Measurements from ENCODE around the gene CCDC171.
"Not testable (repeated sequence)": the region's sequence is repeated elsewhere in the genome, so short reads cannot be mapped to it uniquely, and the experiment has no call there.

The CCDC171 gene

GRCh38 chr9:15522130-15522755 is 30.6 kb upstream of the CCDC171 start:
- H3K27me3 ChIP-seq (replicated peaks; ENCODE audit: control insufficient read depth, insufficient read depth, low read length, poor library complexity, severe bottlenecking), result no peaks in the 10 kb centered on the region
- no peak for DNase-seq
- no peak overlapping the region for H3K4me3 ChIP-seq (ENCODE audit: insufficient read depth, low read depth, low read length, poor library complexity, severe bottlenecking)
- no peaks in the 10 kb centered on the region for H3K9me3 ChIP-seq (ENCODE audit: control insufficient read depth, low read length)
- no peaks in the 10 kb centered on the region for H3K4me1 ChIP-seq (ENCODE audit: control insufficient read depth, insufficient read depth, low read length, poor library complexity, severe bottlenecking)
- H3K36me3 ChIP-seq (ENCODE audit: control insufficient read depth, insufficient read depth, low read length), result no peaks in the 10 kb centered on the region
- H3K27ac ChIP-seq (ENCODE audit: insufficient read depth, low read length, poor library complexity, severe bottlenecking), result no peak overlapping the region

GRCh38 chr9:15524845-15525455 is 27.9 kb upstream of the CCDC171 start:
- H3K27ac ChIP-seq (ENCODE audit: insufficient read depth, low read length, poor library complexity, severe bottlenecking), result no peak overlapping the region
- H3K9me3 ChIP-seq (ENCODE audit: control insufficient read depth, low read length), result no peaks in the 10 kb centered on the region
- no peak for DNase-seq

GRCh38 chr9:15525958-15526357 is 26.9 kb upstream of the CCDC171 start:
- Histone ChIP-seq H3K27me3 (replicated peaks; ENCODE audit: control insufficient read depth, insufficient read depth, low read length, poor library complexity, severe bottlenecking) (no peaks in the 10 kb centered on the region), H3K4me3 (ENCODE audit: insufficient read depth, low read depth, low read length, poor library complexity, severe bottlenecking) (no peak overlapping the region), H3K36me3 (ENCODE audit: control insufficient read depth, insufficient read depth, low read length) (no peaks in the 10 kb centered on the region), H3K4me1 (ENCODE audit: control insufficient read depth, insufficient read depth, low read length, poor library complexity, severe bottlenecking) (no peaks in the 10 kb centered on the region), H3K27ac (ENCODE audit: insufficient read depth, low read length, poor library complexity, severe bottlenecking) (no peak overlapping the region), H3K9me3 (ENCODE audit: control insufficient read depth, low read length) (no peaks in the 10 kb centered on the region)
- no peak for DNase-seq

More at GRCh38 chr9:15524845-15525455, 27.9 kb upstream of the CCDC171 start:
- Histone ChIP-seq H3K27me3 (replicated peaks; ENCODE audit: control insufficient read depth, insufficient read depth, low read length, poor library complexity, severe bottlenecking) (no peaks in the 10 kb centered on the region), H3K4me1 (ENCODE audit: control insufficient read depth, insufficient read depth, low read length, poor library complexity, severe bottlenecking) (no peaks in the 10 kb centered on the region), H3K4me3 (ENCODE audit: insufficient read depth, low read depth, low read length, poor library complexity, severe bottlenecking) (no peak overlapping the region), H3K36me3 (ENCODE audit: control insufficient read depth, insufficient read depth, low read length) (no peaks in the 10 kb centered on the region)

- H3K27me3 ChIP-seq (replicated peaks; ENCODE audit: control insufficient read depth, insufficient read depth, low read length, poor library complexity, severe bottlenecking); DNase-seq; H3K4me3 ChIP-seq (ENCODE audit: insufficient read depth, low read depth, low read length, poor library complexity, severe bottlenecking); H3K36me3 ChIP-seq (ENCODE audit: control insufficient read depth, insufficient read depth, low read length); H3K9me3 ChIP-seq (ENCODE audit: control insufficient read depth, low read length); H3K4me1 ChIP-seq (ENCODE audit: control insufficient read depth, insufficient read depth, low read length, poor library complexity, severe bottlenecking); H3K27ac ChIP-seq (ENCODE audit: insufficient read depth, low read length, poor library complexity, severe bottlenecking): not testable (repeated sequence)
Observed at GRCh38 chr9:15527035-15527434, 25.8 kb upstream of the CCDC171 start.

- no peak for DNase-seq
- H3K36me3 ChIP-seq (ENCODE audit: control insufficient read depth, insufficient read depth, low read length), result no peaks in the 10 kb centered on the region
- H3K4me3 ChIP-seq (ENCODE audit: insufficient read depth, low read depth, low read length, poor library complexity, severe bottlenecking), result no peak overlapping the region
- no peaks in the 10 kb centered on the region for H3K27me3 ChIP-seq (replicated peaks; ENCODE audit: control insufficient read depth, insufficient read depth, low read length, poor library complexity, severe bottlenecking)
- no peak overlapping the region for H3K27ac ChIP-seq (ENCODE audit: insufficient read depth, low read length, poor library complexity, severe bottlenecking)
- H3K4me1 ChIP-seq (ENCODE audit: control insufficient read depth, insufficient read depth, low read length, poor library complexity, severe bottlenecking), result no peaks in the 10 kb centered on the region
- H3K9me3 ChIP-seq (ENCODE audit: control insufficient read depth, low read length), result no peaks in the 10 kb centered on the region
Observed at GRCh38 chr9:15529566-15530324, 23.1 kb upstream of the CCDC171 start.

GRCh38 chr9:15531380-15531779 is 21.5 kb upstream of the CCDC171 start:
- Histone ChIP-seq H3K27ac (ENCODE audit: insufficient read depth, low read length, poor library complexity, severe bottlenecking) (no peak overlapping the region), H3K4me3 (ENCODE audit: insufficient read depth, low read depth, low read length, poor library complexity, severe bottlenecking) (no peak overlapping the region), H3K36me3 (ENCODE audit: control insufficient read depth, insufficient read depth, low read length) (no peaks in the 10 kb centered on the region), H3K4me1 (ENCODE audit: control insufficient read depth, insufficient read depth, low read length, poor library complexity, severe bottlenecking) (no peaks in the 10 kb centered on the region), H3K27me3 (replicated peaks; ENCODE audit: control insufficient read depth, insufficient read depth, low read length, poor library complexity, severe bottlenecking) (no peaks in the 10 kb centered on the region), H3K9me3 (ENCODE audit: control insufficient read depth, low read length) (no peaks in the 10 kb centered on the region)
- DNase-seq, result no peak

GRCh38 chr9:15541872-15542271 is 11.0 kb upstream of the CCDC171 start:
- H3K9me3 ChIP-seq (ENCODE audit: control insufficient read depth, low read length), result no peaks in the 10 kb centered on the region
- H3K27ac ChIP-seq (ENCODE audit: insufficient read depth, low read length, poor library complexity, severe bottlenecking), result no peak overlapping the region
- H3K4me1 ChIP-seq (ENCODE audit: control insufficient read depth, insufficient read depth, low read length, poor library complexity, severe bottlenecking), result no peaks in the 10 kb centered on the region
- H3K27me3 ChIP-seq (replicated peaks; ENCODE audit: control insufficient read depth, insufficient read depth, low read length, poor library complexity, severe bottlenecking), result no peaks in the 10 kb centered on the region
- DNase-seq, result no peak
- no peak overlapping the region for H3K4me3 ChIP-seq (ENCODE audit: insufficient read depth, low read depth, low read length, poor library complexity, severe bottlenecking)
- no peaks in the 10 kb centered on the region for H3K36me3 ChIP-seq (ENCODE audit: control insufficient read depth, insufficient read depth, low read length)

GRCh38 chr9:15542624-15543023 is 10.2 kb upstream of the CCDC171 start:
- Histone ChIP-seq H3K36me3 (ENCODE audit: control insufficient read depth, insufficient read depth, low read length) (no peaks in the 10 kb centered on the region), H3K27ac (ENCODE audit: insufficient read depth, low read length, poor library complexity, severe bottlenecking) (no peak overlapping the region), H3K4me1 (ENCODE audit: control insufficient read depth, insufficient read depth, low read length, poor library complexity, severe bottlenecking) (no peaks in the 10 kb centered on the region), H3K4me3 (ENCODE audit: insufficient read depth, low read depth, low read length, poor library complexity, severe bottlenecking) (no peak overlapping the region), H3K9me3 (ENCODE audit: control insufficient read depth, low read length) (no peaks in the 10 kb centered on the region), H3K27me3 (replicated peaks; ENCODE audit: control insufficient read depth, insufficient read depth, low read length, poor library complexity, severe bottlenecking) (no peaks in the 10 kb centered on the region)
- no peak for DNase-seq

GRCh38 chr9:15543047-15543813 is 9.6 kb upstream of the CCDC171 start:
- DNase-seq, result no peak
- Histone ChIP-seq H3K4me1 (ENCODE audit: control insufficient read depth, insufficient read depth, low read length, poor library complexity, severe bottlenecking) (no peaks in the 10 kb centered on the region), H3K27ac (ENCODE audit: insufficient read depth, low read length, poor library complexity, severe bottlenecking) (no peak overlapping the region), H3K4me3 (ENCODE audit: insufficient read depth, low read depth, low read length, poor library complexity, severe bottlenecking) (no peak overlapping the region), H3K36me3 (ENCODE audit: control insufficient read depth, insufficient read depth, low read length) (no peaks in the 10 kb centered on the region), H3K9me3 (ENCODE audit: control insufficient read depth, low read length) (no peaks in the 10 kb centered on the region), H3K27me3 (replicated peaks; ENCODE audit: control insufficient read depth, insufficient read depth, low read length, poor library complexity, severe bottlenecking) (no peaks in the 10 kb centered on the region)

All from effector memory CD4-positive, alpha-beta T cell (primary cell).